ENCODE data around the gene ABHD2.
A peak's percentile ranks its signal among the peaks of the same experiment; 100 is the strongest.

GRCh38 chr15:89090791-89091626 lies 2.8 kb downstream of the ABHD2 start:
- TF ChIP-seq CTCF (conservative IDR thresholded peaks at IDR 0.05; ENCODE audit: low read length) (peak; percentile 28; the same call in 1 of the 2 replicates), EZH2phosphoT487 (IDR thresholded peaks at IDR 0.05; ENCODE audit: borderline replicate concordance, low read depth, low read length) (no peak)

Measured in OCI-LY7 (cell line).